Astrocyte (in vitro differentiated cells and primary cell): ENCODE results near the gene PRKG1. TPM values are rescaled to one million over a fixed set of nuclear protein-coding genes. Genes with fewer than 3 reads are reported as not detected.

Experiments
- DNase-seq: peaks from one replicate; pipeline ENCODE4 v3.0.0-alpha.2; 2010; ENCODE audit warnings: low read depth
- FAIRE-seq: peaks from 2 replicates; lab custom pipeline; 2011; peaks lifted over from hg19 to GRCh38; lab: Jason Lieb, UNC
- H2AFZ ChIP-seq: 2 replicates; pipeline ENCODE4 v1.6.0; 2012; ENCODE audit warnings: low read depth, low read length, inconsistent platforms
- H3K27ac ChIP-seq: 2 replicates; pipeline ENCODE4 v1.5.1; 2011; ENCODE audit warnings: low read depth, low read length, inconsistent platforms
- H3K27me3 ChIP-seq: 2 replicates; pipeline ENCODE4 v1.6.0; 2011; ENCODE audit warnings: low read length, inconsistent platforms; ENCODE audit not compliant: insufficient read depth
- H3K36me3 ChIP-seq: 2 replicates; pipeline ENCODE4 v1.5.1; 2011; ENCODE audit warnings: low read length, inconsistent platforms; ENCODE audit not compliant: insufficient read depth
- H3K4me1 ChIP-seq: 2 replicates; pipeline ENCODE4 v1.5.1; 2011; ENCODE audit warnings: low read length, inconsistent platforms; ENCODE audit not compliant: insufficient read depth
- H3K4me2 ChIP-seq: 2 replicates; pipeline ENCODE4 v1.6.0; 2012; ENCODE audit warnings: low read length, inconsistent platforms
- H3K4me3 ChIP-seq: 2 replicates; pipeline ENCODE4 v1.5.1; 2011; ENCODE audit warnings: low read depth, mild to moderate bottlenecking, low read length, inconsistent platforms; ENCODE audit not compliant: insufficient read depth
- H3K79me2 ChIP-seq: 2 replicates; pipeline ENCODE4 v1.6.0; 2012; ENCODE audit warnings: mild to moderate bottlenecking, low read length, inconsistent platforms; ENCODE audit not compliant: insufficient read depth
- H3K9ac ChIP-seq: 2 replicates; pipeline ENCODE4 v1.6.0; 2012; ENCODE audit warnings: mild to moderate bottlenecking, low read length, inconsistent platforms
- H3K9me3 ChIP-seq: 2 replicates; pipeline ENCODE4 v1.5.1; 2012; ENCODE audit warnings: low read depth, mild to moderate bottlenecking, low read length, inconsistent platforms; ENCODE audit not compliant: insufficient read depth
- H4K20me1 ChIP-seq: 2 replicates; pipeline ENCODE4 v1.6.0; 2012; ENCODE audit warnings: low read length, inconsistent platforms; ENCODE audit not compliant: insufficient read depth
- H3K27ac Mint-ChIP-seq: one replicate; pipeline ENCODE4 v1.8.0; 2021; ENCODE audit warnings: mild to moderate bottlenecking, mixed read lengths; ENCODE audit not compliant: unreplicated experiment
- H3K27me3 Mint-ChIP-seq: one replicate; pipeline ENCODE4 v1.8.0; 2021; ENCODE audit warnings: low read depth, mixed read lengths; ENCODE audit not compliant: unreplicated experiment
- H3K36me3 Mint-ChIP-seq: one replicate; pipeline ENCODE4 v1.8.0; 2021; ENCODE audit warnings: low read depth, mixed read lengths; ENCODE audit not compliant: unreplicated experiment
- H3K4me1 Mint-ChIP-seq: one replicate; pipeline ENCODE4 v1.8.0; 2021; ENCODE audit warnings: low read depth, mixed read lengths; ENCODE audit not compliant: unreplicated experiment
- H3K4me3 Mint-ChIP-seq: one replicate; pipeline ENCODE4 v1.8.0; 2021; ENCODE audit warnings: mild to moderate bottlenecking, moderate library complexity, mixed read lengths; ENCODE audit not compliant: unreplicated experiment
- H3K9me3 Mint-ChIP-seq: one replicate; pipeline ENCODE4 v1.8.0; 2021; ENCODE audit warnings: mild to moderate bottlenecking, mixed read lengths; ENCODE audit not compliant: unreplicated experiment
- EZH2 ChIP-seq: IDR thresholded peaks from 2 replicates; pipeline ENCODE4 v1.6.1; 2012; ENCODE audit warnings: mild to moderate bottlenecking, low read length, inconsistent platforms; ENCODE audit not compliant: insufficient read depth
- total RNA-seq: library from RNA; stranded (reverse); gene quantifications from 2 replicates; pipeline ENCODE4 v1.2.1, GENCODE V29; 2021
- TF ChIP-seq, protein P1 (sequence below): IDR thresholded peaks from 2 replicates; pipeline ENCODE4 v1.5.1; 2011; ENCODE audit warnings: low read depth, mild to moderate bottlenecking, inconsistent platforms, low read length, moderate library complexity; ENCODE audit not compliant: insufficient read depth

The PRKG1 gene
- total RNA-seq, 1 donor from 2014 or later, result 3.1 TPM

DNA sequence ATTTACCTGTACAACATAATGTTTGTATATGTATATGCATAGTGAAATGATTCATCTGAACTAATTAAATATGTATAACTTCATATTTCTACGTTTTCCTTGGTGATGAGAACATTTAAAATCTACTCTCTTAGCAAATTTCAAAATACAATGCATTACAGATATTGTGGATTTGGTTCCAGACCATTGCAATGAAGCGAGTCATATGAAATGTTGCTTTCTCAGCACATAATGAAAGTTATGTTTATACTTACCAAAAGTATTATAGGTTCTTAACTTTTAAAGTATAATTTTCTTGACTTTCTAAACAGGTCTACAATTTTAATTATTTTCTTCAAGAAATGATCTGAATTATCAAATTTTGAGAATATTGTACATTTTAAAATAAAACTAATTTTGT, 435.9 kb downstream of the PRKG1 start:
- H3K27me3 ChIP-seq, result no peaks in the 10 kb centered on the region
- no peak overlapping the region for H2AFZ ChIP-seq
- Mint-ChIP-seq H3K36me3 (no peaks in the 10 kb centered on the region), H3K9me3 (no peaks in the 10 kb centered on the region), H3K4me3 (no peak overlapping the region), H3K4me1 (no peaks in the 10 kb centered on the region), H3K27me3 (no peaks in the 10 kb centered on the region), H3K27ac (no peak overlapping the region)
- H3K27ac ChIP-seq, result no peak overlapping the region
- H3K4me3 ChIP-seq, result no peak overlapping the region
- H3K4me1 ChIP-seq, result no peaks in the 10 kb centered on the region
- no peaks in the 10 kb centered on the region for H3K79me2 ChIP-seq
- TF ChIP-seq EZH2, result no peak
- TF ChIP-seq, protein P1, sequence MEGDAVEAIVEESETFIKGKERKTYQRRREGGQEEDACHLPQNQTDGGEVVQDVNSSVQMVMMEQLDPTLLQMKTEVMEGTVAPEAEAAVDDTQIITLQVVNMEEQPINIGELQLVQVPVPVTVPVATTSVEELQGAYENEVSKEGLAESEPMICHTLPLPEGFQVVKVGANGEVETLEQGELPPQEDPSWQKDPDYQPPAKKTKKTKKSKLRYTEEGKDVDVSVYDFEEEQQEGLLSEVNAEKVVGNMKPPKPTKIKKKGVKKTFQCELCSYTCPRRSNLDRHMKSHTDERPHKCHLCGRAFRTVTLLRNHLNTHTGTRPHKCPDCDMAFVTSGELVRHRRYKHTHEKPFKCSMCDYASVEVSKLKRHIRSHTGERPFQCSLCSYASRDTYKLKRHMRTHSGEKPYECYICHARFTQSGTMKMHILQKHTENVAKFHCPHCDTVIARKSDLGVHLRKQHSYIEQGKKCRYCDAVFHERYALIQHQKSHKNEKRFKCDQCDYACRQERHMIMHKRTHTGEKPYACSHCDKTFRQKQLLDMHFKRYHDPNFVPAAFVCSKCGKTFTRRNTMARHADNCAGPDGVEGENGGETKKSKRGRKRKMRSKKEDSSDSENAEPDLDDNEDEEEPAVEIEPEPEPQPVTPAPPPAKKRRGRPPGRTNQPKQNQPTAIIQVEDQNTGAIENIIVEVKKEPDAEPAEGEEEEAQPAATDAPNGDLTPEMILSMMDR, result no peak
- no peaks in the 10 kb centered on the region for H3K36me3 ChIP-seq
- H3K9me3 ChIP-seq, result no peaks in the 10 kb centered on the region
- no peak overlapping the region for H3K9ac ChIP-seq
- no peak overlapping the region for H3K4me2 ChIP-seq
- no peak for FAIRE-seq
- H4K20me1 ChIP-seq, result no peaks in the 10 kb centered on the region
- no peak for DNase-seq

DNA sequence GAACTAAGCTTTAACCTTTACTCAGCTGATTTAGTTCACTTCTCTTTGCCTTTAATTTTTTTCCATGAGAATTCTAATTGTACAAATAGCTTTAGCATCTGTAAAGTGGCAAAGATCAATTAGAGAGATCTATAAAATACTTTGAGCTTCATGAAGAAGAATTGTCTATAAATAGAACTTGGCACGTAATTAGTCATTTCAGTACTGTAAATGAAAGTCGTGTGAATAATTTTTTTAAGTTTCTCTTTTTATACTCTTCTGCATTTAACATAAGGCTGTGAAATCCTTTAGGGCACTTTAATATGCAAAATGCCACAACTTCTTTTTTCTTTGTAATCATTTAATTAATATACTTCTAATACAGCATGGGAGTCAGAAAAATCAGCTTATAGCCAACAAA, 447.3 kb downstream of the PRKG1 start:
- H2AFZ ChIP-seq, result no peak overlapping the region
- no peaks in the 10 kb centered on the region for H3K27me3 ChIP-seq
- no peak for DNase-seq
- no peak overlapping the region for H3K9ac ChIP-seq
- Mint-ChIP-seq H3K36me3 (no peaks in the 10 kb centered on the region), H3K4me3 (no peak overlapping the region), H3K9me3 (no peaks in the 10 kb centered on the region), H3K27me3 (no peaks in the 10 kb centered on the region), H3K27ac (no peak overlapping the region), H3K4me1 (no peaks in the 10 kb centered on the region)
- no peaks in the 10 kb centered on the region for H3K36me3 ChIP-seq
- no peaks in the 10 kb centered on the region for H3K9me3 ChIP-seq
- no peaks in the 10 kb centered on the region for H4K20me1 ChIP-seq
- no peak overlapping the region for H3K27ac ChIP-seq
- FAIRE-seq, result no peak
- no peak overlapping the region for H3K4me3 ChIP-seq
- no peaks in the 10 kb centered on the region for H3K79me2 ChIP-seq
- no peak for TF ChIP-seq EZH2
- TF ChIP-seq, protein P1, result no peak
- H3K4me1 ChIP-seq, result no peaks in the 10 kb centered on the region
- H3K4me2 ChIP-seq, result no peak overlapping the region

DNA sequence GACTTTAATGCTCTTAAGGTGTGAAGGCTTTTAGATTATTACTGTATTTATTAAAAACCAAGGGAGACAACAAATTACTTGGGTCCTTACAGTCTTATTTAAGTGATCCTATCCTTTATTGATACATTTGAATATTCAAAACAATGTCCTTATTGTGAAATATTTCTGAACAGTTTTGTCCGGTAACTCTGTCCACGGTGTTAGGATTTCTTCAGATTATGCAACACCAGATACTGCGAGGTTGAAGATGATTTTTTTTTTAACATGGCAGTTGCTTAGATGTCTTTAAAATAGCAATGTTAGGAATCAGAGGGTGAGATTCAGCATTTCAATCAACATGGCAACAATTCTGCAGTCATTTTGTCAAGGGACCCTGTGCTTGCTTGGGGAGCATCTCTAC, 448.6 kb downstream of the PRKG1 start:
- Mint-ChIP-seq H3K9me3 (no peaks in the 10 kb centered on the region), H3K4me1 (peaks cover 4% of the 10 kb centered on the region), H3K36me3 (no peaks in the 10 kb centered on the region), H3K27me3 (no peaks in the 10 kb centered on the region), H3K27ac (no peak overlapping the region), H3K4me3 (no peak overlapping the region)
- Histone ChIP-seq H3K79me2 (no peaks in the 10 kb centered on the region), H3K4me2 (no peak overlapping the region), H3K4me1 (no peaks in the 10 kb centered on the region), H2AFZ (no peak overlapping the region), H3K27ac (no peak overlapping the region), H3K4me3 (no peak overlapping the region), H3K36me3 (no peaks in the 10 kb centered on the region), H3K27me3 (no peaks in the 10 kb centered on the region), H3K9me3 (no peaks in the 10 kb centered on the region), H4K20me1 (no peaks in the 10 kb centered on the region), H3K9ac (no peak overlapping the region)
- no peak for TF ChIP-seq EZH2
- TF ChIP-seq, protein P1, result no peak
- FAIRE-seq, result no peak
- DNase-seq, result no peak
